DOHH2 (cell line): ENCODE results near the gene RARG.

ENCODE experiments used
- EZH2phosphoT487 ChIP-seq: fragments of 200-600 bp; sonication (generic); IDR thresholded peaks from 2 replicates; pipeline ENCODE4 v1.6.1; 2017; ENCODE audit warnings: borderline replicate concordance, mild to moderate bottlenecking, antibody characterized with exemption, low read length, moderate library complexity, mixed read lengths
- TF ChIP-seq, protein P1 (sequence below): fragments of 200-600 bp; sonication (generic); IDR thresholded peaks from one replicate; pipeline ENCODE4 v1.5.1; 2014; ENCODE audit warnings: antibody characterized with exemption, mild to moderate bottlenecking, low read depth, low read length; ENCODE audit not compliant: poor library complexity, severe bottlenecking

DNA sequence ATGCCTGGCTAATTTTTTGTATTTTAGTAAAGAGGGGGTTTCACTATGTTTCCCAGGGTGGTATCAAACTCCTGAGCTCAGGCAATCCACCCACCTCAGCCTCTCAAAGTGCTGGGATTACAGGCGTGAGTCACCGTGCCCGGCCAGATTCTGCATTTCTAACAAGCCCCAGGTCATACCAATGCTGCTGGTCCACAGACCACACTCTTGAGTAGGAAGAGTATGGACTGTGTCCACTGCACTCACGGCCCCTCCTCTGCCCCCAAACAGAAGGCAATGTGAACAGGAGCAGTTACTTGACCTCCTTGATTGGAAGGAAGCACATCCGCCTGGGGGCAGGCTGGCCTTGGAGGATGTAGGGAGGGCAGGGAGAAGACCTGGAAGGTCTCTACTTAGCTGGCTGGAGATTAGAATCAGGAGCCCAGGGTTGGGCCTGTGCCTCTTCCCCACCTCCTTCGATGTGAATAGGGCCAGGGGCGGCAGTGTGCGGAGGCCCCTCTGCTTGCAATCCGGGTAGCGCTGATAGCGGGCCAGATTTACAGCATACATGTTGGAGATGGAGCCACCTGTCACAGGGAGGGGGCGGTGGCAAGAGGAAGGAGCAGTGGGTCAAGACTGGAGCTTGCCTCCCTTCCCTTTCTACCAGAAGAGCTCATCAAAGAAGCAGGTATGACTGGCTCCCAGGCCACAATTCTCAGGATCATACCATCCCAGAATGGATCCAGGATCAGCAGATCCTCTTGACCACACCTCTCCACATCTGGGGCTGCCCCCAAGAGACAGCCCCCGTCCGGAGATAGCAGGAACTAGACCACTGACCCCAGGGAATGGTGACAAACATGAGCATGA is 60.9 kb downstream of the RARG start:
- TF ChIP-seq, protein P1, sequence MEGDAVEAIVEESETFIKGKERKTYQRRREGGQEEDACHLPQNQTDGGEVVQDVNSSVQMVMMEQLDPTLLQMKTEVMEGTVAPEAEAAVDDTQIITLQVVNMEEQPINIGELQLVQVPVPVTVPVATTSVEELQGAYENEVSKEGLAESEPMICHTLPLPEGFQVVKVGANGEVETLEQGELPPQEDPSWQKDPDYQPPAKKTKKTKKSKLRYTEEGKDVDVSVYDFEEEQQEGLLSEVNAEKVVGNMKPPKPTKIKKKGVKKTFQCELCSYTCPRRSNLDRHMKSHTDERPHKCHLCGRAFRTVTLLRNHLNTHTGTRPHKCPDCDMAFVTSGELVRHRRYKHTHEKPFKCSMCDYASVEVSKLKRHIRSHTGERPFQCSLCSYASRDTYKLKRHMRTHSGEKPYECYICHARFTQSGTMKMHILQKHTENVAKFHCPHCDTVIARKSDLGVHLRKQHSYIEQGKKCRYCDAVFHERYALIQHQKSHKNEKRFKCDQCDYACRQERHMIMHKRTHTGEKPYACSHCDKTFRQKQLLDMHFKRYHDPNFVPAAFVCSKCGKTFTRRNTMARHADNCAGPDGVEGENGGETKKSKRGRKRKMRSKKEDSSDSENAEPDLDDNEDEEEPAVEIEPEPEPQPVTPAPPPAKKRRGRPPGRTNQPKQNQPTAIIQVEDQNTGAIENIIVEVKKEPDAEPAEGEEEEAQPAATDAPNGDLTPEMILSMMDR, result no peak
- TF ChIP-seq EZH2phosphoT487, result no peak
